GM21515 (cell line): ENCODE measurements around the gene GP1BB.
"Not testable (repeated sequence)": the region's sequence is repeated elsewhere in the genome, so short reads cannot be mapped to it uniquely, and the experiment has no call there.

ENCODE experiments used
- ATAC-seq: cut with Tn5 transposase; IDR thresholded peaks from one replicate; pipeline ENCODE4 v1.9.1; 2021; ENCODE audit not compliant: unreplicated experiment

GP1BB gene

DNA sequence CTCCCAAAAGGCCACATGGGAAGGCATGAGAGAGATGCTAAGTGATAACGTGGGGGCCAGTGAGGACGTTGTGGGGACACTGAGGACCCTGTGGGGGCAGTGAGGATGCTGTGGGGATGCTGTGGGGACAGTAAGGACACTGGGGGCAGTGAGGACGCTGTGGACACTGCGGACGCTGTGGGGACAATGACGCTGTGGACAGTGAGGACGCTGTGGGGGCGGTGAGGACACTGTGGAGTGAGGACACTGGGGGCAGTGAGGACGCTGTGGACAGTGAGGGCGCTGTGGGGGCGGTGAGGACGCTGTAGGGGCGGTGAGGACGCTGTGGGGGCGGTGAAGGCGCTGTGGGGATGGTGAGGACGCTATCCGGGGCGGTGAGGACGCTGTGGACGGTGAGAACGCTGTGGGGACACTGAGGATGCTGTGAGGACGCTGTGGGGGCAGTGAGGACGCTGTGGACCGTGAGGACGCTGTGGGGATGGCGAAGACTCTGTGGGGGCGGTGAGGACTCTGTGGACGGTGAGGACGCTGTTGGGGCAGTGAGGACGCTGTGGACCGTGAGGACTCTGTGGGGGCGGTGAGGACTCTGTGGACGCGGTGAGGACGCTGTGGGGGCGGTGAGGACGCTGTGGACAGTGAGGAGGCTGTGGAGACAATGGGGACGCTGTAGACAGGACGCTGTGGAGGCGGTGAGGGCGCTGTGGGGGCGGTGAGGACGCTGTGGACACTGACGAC lies 1.8 kb downstream of the GP1BB start:
- no peak for ATAC-seq

DNA sequence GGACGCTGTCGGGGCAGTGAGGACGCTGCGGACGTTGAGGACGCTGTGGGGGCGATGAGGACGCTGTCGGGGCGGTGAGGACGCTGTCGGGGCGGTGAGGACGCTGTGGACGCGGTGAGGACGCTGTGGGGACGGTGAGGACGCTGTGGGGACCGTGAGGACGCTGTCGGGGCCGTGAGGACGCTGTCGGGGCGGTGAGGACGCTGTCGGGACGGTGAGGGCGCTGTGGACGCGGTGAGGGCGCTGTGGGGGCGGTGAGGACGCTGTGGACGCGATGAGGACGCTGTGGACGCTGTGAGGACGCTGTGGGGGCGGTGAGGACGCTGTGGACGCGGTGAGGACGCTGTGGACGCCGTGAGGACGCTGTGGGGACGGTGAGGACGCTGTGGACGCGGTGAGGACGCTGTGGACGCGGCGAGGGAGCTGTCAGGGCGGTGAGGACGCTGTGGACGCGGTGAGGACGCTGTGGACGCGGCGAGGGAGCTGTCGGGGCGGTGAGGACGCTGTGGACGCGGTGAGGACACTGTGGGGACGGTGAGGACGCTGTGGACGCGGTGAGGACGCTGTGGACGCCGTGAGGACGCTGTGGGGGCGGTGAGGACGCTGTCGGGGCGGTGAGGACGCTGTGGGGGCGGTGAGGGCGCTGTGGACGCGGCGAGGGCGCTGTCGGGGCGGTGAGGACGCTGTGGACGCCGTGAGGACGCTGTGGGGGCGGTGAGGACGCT lies 2.9 kb downstream of the GP1BB start:
- not testable (repeated sequence) for ATAC-seq

DNA sequence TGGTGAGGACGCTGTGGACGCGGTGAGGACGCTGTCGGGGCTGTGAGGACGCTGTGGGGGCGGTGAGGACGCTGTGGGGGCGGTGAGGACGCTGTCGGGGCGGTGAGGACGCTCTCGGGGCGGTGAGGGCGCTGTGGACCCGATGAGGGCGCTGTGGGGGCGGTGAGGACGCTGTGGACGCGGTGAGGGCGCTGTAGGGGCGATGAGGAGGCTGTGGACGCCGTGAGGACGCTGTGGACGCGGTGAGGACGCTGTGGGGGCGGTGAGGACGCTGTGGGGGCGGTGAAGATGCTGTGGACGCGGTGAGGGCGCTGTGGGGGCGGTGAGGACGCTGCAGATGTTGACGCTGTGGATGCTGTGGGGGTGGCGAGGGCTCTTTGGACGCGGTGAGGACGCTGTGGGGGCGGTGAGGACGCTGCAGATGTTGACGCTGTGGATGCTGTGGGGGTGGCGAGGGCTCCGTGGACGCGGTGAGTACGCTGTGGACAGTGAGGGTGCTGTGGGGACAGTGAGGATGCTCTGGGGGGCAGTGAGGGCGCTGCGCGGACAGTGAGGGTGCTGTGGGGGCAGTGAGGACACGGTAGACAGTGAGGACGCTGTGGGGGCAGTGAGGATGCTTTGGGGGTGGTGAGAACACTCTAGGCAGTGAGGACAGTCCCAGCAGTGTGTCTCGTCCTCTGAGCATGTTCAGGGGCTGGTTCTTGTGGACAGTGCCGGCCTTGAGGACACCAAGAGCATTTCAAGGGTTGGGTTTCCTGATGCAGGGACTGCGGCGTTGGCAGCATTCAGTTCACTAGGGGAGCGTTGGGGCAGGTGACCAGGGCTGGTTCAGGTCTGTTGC lies 4.2 kb downstream of the GP1BB start:
- ATAC-seq, result no peak

DNA sequence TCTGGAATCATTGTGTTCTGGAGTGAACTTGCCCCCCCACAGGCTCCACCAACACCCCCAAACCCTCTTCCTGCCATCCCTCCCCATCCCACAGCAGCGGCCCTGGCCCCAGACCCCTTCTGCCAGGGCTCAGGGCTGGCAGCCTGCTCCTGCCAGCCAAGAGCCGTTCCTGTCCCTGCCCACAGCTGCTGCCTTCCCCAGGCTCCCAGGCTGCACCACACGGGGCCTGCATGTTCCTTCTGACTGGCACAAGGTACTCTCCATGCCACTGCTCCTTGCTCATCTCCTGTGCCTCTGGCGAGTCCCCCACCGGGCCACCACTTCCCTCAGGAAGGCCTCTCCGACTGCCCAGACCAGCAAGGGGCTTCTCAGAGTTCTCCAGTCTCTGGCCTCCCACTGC lies 4.9 kb downstream of the GP1BB start:
- ATAC-seq, result no peak

DNA sequence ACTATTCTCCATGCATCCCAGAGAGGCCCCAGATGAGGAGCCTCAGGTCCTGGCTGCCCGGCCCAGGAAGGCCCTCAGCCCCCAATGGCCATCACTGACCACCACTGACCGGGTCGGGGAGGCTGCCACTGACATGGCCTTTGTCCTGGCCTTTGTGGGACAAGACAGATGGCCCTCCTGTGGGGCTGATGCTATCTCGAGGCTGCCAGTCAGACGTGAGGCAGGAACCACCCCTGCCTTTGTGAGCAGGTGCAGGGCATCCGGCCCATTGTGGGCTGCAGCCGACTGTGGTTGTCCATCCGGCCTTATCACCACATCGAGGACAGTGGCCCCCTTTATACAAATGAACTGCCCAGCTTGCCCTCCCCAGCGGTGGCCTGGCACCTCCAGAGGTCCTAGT lies 5.5 kb downstream of the GP1BB start:
- ATAC-seq, result no peak

DNA sequence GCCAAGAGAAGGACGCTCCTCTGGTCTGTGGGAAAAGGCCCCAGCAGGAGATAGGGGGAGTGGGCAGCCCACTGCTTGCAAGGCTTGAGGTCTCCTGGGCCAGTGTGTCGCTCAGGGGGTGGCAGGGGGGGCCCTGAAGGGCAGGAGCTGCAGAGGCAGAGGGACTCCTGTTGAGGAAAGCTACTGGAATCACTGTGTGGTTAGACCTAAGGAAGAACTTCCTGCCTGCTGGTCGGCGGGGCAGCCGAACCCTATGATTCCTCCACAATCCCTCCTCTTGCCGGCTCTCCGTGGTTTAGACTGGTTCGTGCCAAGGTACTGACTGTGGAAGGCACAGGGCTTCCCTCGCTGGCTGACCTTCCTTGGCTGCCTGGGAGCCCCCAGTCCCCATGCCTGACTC lies 6.2 kb downstream of the GP1BB start:
- no peak for ATAC-seq

DNA sequence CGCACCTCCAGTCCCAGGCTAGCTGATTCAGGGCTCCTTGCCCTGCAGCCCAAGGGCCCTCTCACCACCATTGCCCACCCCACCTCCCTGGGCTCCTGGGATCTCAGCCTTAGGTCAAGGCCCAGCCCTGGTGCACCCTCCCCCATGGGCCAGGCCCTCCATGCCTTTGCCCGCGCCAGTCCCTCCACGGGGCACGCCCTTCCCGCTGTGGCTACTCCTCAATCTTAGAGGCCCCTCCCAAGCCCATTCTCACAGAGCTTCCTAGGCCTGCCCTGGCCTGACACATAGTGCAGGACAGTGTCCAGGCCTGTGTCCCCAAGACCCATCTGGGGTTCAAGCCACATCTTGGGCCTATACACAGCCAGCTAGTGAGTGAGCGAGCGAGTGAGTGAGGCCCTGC lies 6.9 kb downstream of the GP1BB start:
- no peak for ATAC-seq

DNA sequence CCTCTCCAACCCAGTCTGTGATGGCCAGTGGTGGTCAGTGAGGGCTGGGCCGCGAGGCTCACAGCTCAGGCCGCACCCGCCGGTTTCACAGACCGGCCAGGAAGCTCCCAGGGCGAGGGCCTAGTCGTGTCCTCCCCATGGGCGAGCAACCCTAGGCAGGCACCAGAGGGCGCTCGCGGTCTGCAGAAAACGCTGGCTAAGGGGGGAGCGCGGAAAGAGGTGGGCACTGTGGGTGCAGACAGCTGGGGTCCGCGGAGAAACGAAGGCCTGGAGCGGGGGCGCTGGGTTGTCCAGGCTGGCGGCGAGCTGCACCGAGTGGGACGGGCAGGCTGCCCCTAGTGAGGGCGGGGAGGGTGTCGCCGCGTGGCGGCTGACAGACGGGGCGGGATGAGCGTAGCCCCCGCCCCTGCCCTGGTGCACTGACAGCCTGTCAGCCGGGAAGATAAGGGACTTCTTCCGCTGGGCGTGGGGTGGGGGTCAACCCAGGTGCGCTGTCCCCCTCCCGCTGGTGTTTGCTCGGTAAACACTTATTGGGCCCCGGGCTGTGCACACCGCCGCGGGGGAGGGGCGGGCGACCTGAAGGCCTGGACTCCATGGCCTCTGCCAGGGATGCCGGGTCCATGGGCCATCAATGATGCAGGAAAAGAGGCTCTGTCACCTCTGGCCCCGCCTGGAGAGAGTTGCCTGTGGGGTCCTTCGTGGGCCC lies 7.5 kb downstream of the GP1BB start:
- ATAC-seq, result no peak

- ATAC-seq, result no peak
These were observed 8.2 kb downstream of the GP1BB start for GRCh38 chr22:19731361-19732135.

DNA sequence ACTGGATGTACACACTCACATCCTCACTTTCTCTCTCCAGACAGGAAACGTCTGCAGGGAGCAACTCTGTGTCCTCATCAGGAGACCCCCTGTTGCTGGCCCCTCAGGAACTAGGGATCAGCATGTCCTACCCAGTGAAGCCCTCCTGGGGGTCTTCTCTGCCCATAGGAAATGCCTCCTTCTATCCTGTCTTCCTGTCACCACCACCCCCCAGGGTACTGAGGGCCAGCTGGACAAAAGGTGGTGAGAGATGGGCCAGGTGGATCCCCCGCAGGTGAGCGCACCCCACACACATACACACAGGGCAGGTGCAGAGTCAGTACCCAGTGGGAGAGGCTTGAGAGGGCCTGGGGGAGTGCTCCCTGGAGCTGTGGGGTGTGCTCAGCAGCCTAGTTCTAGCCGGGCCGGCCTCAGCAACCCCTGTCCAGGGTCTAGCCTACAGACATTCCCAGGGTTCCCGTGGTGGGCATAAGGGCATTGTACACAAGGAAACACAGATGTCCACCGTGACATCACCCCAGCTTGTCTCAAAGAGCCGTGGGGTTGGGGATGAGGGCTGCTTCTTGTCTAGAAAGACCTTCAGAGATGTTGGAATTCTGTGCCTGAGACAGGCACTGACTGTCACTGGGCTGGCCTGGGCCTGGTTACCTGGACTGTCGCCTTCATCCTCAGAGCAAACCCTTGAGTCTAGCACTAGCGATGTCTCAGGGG lies 9.2 kb downstream of the GP1BB start:
- no peak for ATAC-seq

DNA sequence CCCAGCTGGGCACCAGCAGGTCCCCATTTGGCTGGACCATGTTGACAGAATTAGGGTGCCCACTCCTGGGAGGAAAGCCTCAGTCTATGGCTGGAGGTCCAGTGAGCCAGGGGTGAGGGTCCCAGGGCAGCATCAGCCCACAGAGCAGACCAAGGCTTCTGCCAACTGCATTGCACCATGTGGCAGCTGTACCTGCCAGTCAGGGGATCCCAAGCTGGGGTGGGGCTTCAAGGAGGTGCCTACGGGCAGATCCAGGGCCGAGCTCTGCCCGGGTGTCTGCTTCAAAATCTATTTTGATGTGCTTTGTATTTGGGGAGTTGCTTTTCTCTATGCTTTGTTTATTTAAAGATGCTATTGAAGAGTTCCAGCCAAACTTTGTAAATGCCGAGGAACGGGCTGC lies 10.4 kb downstream of the GP1BB start:
- ATAC-seq, result no peak

DNA sequence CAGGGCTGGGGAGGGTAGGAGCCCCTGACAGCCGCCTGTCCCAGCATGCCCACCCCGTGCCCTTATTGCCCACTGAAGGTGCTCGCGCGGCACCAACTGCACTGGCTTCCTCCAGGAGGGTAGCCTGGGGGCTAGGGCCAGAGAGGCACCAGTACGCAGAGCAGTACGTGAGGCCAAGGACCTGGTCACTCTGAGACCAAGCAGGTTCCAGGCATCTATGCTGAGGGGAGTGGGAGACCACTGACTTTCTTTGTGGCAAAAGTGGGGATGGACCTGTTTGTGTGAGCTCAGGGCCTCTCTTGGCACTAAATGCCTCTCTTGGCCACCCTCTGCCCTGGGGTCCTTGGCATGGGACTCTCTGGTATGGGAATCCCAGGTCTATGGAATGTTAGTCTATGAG lies 10.8 kb downstream of the GP1BB start:
- no peak for ATAC-seq

- ATAC-seq, result no peak
These were observed 11.6 kb downstream of the GP1BB start for GRCh38 chr22:19734837-19735382.

GRCh38 chr22:19735665-19736510 lies 12.5 kb downstream of the GP1BB start:
- no peak for ATAC-seq

DNA sequence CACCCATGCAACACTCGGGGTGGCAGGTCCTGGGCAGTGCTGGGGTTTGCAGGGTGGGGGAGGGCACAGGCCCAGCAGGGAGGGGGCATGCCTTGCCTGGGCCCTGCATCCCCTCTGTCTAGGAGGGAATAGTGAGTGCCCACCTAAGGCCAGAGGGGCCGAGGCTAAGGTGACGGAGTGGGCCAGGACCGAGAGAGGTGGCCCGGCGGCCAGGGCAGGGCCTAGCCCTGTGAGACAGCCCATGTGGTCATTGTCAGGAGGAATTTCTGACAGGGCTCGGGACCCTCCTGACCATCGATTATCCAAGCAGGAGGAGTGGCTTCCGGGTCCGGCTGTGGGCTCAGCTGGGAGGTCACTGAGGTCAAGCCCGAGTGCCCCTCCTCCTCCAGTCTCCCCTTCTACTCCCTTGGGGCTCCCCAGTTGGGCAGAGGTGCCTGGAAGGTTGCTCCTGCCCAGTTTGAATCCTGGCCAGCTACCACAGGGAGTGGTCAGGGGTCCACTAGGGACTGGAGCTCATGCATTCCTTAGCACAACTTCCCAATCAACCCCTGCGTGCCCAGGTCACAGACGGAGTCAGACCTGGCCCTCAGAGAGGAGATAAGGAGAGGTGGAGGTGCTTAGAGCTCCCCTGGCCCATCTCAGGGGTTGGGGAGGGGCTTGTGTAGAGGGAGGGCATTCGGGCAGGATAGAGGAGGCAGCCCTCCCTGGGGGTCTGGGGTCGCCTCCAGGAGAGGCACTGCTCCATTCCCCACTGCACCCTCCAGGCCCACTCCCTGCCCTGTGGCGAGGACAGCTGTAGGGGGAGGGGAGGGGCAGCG lies 14.7 kb downstream of the GP1BB start:
- ATAC-seq, result no peak

DNA sequence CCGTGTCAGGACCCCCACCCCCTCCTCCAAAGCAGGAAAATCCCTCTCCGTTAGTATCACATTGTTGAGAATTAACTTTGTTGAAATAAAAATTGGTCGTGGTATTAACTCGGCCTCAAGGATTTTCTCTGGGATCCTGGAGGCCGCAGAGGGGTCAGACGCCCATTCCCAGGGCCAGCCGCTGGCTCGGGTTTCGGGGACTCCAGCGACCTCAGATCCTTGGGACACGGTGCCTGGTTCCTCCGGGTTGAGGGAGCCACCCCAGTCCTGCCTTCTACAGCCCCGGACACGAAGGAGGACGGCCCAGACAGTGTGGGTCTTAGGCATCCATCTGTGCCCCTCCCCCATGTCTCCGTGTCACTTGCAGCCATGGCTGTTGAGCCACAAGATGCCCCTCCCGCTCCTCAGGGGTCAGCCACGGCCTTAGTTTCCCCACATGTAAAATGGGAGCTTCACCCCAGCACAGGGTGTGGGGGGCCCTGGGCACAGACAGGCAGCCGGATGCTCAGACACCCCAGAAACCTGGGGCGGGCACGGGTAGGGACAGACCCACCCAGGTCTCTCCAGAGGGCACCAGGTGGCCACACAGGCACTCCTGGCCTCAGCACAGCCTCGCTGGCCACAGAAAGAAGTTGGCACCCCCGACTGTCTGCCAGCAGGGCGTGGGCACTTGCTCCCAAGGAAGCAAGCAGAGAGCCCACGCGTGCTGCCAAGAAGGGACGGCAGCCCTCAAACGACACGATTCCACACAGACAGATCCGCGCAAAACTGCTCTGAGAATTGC lies 15.5 kb downstream of the GP1BB start:
- ATAC-seq, result no peak

DNA sequence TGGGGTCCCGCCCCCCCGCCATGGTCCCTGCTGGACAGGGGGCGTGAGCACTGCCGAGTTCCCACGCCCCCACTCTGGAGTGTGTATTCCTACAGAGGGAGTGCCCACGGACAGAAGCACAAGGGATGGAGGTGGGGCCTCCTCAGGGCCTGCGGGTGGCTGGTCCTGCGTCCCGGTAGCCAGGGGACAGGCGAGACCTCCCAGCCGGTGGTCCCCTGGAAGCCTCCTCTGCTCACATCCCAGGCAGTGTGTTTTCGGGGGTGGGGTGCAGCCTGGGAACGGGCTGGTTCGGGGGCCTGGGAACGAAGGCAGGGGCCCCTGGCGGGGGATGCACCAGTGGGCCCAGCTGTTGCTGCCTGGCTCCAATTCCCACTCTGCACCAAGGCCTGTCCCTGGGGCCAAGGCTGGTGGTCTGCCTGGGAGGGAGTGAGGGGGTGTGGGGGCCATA lies 16.1 kb downstream of the GP1BB start:
- ATAC-seq, result no peak
